GM19438 (cell line): ENCODE results near the gene EFCAB8.
"Not testable (repeated sequence)": the region's sequence is repeated elsewhere in the genome, so short reads cannot be mapped to it uniquely, and the experiment has no call there.

ENCODE experiments used
- ATAC-seq: cut with Tn5 transposase; IDR thresholded peaks from one replicate; pipeline ENCODE4 v1.9.1; 2021; ENCODE audit warnings: low read depth; ENCODE audit not compliant: unreplicated experiment

EFCAB8 gene

DNA sequence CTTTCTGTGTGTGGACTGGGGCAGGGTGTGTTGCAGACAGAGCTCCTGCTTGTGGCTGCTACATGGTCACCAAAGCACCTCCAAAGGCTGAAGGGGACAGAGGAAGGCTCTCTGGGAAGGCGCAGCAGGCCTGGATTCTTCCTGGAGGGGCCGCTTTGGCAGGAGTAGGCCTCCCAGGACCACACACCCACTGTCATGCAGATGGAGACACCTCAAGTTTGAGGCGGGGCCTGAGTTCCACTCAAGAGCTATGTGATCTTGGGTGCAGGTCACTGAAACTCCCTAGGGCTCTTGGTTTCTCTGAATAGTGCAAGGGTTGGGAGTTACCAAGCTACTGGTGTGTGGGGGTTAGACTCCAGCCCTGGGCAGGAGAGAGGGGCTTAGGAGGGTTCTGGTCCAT, 27.9 kb downstream of the EFCAB8 start:
- no peak for ATAC-seq

DNA sequence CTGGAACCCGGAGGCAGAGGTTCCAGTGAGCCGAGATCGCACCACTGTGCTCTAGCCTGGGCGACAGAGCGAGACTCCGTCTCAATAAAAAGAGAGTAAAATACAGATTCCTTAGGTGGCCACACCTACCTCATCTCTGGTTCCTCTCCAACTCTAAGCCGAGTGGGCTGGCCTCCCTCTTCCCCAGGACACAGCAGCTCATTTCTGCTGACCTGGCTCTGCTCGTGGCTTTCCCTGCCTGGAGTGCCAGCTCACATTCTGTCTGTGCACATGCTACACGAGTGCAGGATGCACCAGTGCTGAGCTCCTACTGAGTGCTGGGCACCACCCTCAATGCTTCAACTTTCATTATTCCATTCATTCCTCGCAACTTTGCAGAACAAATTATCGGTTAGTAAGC, 28.8 kb downstream of the EFCAB8 start:
- ATAC-seq = no peak

DNA sequence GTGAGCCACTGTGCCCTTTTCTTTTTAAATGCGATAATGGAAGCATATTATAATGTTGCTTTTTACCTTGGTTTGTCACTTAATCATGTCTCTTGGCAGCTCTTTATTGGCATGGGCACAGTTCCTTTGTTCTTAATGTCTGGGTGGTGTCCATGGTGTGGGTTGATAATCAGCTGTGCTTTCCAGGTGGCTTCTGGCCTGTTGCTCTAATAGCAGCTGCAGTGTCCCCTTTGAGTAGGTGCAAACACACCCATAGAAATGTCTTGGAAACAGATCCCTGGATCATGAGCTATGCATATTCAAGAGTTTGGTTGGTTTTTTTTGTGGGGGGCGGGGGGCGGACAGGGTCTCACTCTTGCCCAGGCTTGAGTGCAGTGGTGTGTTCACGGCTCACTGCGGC, 29.9 kb downstream of the EFCAB8 start:
- no peak for ATAC-seq

DNA sequence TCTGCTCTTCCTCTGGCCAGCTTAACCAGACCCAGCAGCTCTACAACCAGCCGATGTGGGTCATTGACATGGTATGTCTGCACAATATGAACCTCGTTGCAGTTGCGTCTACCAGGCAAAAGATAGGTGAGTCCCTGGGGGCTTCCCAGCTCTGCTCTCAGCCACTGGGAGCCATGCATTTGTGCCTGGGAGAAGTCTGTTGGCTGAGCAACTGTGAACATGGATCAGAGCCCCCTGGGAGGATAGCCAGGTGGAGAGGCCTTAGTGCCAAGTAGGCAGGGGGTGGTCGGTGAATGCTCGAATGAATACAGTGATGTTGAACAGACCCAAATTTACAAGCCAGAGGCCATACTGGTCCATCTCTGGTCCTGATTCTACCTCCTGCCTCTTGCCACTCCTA, 30.6 kb downstream of the EFCAB8 start:
- no peak for ATAC-seq

DNA sequence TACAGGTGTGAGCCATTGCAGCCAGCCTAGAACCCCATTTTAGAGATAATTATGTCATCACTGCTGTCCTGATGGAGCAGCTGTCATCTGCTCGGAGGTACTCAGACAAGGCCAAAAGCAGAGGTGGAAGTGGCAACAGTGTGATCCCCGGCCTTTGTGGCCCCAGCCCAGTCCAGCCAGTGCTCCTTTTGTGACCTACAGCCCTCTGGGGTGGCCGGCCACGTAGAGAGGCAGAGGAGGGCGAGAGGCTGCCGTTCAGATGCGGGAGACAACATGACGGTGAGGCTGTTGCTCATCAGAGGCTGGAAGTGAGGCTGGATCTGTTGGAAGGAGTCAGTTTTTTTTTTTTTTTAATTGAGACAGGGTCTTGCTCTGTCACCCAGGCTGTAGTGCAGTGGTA, 32.8 kb downstream of the EFCAB8 start:
- ATAC-seq = no peak

DNA sequence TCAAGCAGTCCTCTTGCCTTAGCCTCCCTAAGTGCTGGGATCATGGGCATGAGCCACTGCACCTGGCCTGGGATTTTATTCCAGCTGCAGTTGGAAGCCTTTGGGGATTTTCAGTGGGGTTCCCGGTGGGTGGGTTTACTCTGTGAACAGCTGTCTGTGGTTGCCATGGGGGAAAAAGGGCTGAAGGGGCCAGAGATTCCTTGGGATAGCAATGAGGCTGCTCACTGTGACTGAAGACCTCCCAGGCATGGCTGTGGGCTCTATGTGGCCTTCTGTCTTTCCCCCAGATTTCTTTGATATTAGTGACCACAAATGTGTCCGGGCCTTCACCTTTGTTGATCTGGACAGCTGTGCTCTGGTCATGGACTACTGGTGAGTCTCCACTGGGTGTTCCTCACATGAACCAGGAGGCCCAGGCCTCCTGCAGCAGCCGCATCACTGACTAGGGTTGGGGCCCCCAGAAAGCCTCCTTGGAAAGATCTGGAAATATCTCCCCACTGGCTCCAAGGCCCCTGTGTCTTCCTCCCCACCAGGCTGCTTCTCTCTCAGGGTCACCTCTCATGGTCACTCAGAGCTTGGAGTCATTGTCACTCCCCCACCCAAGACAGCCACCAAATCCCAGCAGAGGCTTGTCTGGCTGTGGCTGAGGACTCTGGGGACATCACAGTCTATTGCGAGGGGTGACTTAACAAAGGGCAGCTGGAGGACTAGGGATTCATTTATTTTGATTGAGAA, 33.4 kb downstream of the EFCAB8 start:
- ATAC-seq = no peak

DNA sequence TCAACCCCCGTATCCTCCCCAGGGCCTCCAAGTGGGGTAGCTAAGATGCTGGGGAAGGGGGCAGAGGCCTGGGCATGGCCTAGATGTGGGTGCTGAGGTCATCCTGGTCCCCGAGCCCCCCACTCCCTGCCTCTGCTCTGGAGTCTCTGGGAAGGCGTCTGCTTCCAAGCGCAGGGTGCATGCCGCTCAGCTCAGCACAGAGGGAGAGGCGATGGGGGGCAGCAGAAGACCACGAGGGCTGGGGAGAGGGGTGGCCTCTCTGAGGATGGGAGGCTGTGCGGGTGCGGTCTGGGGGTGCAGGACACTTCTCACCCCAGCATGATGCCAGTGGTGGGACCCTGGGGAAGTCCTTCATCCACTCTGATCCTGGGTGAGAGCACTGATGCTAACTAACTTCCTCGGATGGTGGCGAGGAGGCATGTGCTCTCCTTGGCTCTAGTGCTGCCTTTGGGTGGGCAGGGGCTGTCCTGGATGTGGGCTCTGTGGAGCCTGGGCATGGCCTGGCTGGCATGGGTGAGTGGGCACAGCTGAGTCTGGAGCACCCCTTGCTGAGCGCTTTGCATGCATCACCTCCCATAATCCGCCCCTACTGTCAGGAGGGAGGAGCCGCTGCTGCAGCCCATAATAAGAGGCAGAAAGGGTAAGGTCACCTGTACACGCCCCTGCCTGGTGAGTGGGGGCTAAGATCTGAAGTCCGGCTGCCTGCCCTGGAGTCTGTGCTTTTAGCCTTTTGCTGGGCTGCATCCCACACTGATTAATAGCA, 34.7 kb downstream of the EFCAB8 start:
- ATAC-seq = no peak

DNA sequence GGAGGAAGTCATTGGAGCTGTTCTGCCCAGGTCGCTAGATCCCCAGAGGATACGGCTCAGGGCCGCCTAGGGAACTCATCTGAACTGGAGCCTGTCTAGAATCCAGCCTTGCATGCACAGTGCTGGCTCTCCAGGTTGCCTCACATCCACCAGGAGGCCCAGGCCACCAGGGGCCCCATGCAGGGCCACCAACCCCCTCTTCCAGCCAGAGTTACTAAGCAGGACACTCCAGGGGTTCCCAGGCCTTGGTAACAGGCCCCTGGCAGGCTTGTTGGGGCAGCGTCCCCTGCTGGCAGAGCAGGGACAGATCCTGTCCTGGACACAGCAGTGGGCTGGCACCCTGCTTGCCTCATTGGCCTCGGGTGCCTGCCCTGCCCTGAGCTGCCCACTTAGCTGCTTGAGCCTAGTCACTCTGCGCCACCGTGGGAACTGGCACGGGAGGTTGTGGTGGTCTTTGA, 35.3 kb downstream of the EFCAB8 start:
- no peak for ATAC-seq

DNA sequence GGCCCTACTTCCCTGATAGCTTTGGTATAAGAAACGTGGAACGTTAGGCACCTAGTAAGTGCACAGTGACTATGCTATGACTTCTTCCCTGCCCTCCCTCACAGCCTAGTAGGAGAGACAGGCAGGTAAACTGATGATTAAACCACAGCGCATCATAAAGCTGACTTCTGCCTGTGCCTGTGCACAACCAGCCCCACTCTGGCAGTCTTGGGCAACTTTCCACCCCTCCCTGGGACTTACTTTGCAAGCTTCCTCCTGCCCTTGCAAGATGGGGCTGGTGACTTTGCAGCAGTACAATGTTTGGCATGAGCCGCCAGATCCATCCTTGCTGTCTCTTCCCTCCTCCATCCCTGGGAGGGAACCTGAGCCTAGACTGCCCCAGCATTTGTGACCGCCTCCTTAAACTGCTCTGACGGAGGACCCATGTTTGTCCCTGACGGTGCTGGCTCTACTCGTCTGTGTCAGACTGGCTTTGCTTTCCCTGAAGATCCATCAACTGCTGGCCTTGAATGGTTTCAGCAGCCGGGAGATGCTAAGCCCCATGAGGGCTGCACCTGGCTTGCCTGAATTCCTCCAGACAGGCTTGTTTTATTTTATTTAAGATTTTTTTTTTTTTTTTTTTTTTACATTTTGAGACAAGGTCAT, 36.1 kb downstream of the EFCAB8 start:
- ATAC-seq = no peak

DNA sequence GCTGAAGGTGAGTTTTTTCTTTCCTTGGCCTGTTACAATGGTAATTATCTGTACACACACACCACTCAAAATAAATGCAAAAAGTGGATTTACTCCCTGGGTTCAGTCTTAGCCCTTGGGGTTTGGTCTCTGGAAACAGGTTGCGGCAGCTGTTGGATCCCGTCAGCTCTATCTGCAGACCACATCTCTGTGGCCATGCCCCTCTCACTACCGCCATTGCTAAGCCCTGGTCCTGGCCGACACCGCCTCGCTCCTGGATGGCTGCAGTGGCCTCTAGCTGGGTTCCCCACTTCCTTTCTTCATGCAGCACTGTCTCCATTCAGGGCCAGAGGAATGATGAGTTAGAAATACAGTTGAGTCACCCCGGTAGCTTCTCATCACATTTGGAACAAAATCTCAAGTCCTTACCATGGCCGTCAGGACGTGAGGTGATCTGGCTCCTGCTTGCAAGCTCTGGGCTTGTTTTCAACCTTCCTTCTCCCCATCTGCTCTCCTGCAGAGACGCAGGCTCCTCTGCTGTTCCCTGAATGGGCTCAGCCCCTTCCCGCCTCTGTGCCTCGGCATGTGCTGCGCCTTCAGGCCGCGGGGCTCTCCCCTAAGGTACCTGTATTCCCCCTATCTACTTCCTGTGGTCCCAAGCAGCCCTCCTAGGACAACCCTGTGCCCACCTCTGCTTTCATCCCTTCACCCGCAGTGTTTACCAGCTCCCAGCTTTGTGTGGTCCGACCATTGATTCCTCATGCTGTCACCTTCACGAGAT, 38.0 kb downstream of the EFCAB8 start:
- ATAC-seq = no peak

DNA sequence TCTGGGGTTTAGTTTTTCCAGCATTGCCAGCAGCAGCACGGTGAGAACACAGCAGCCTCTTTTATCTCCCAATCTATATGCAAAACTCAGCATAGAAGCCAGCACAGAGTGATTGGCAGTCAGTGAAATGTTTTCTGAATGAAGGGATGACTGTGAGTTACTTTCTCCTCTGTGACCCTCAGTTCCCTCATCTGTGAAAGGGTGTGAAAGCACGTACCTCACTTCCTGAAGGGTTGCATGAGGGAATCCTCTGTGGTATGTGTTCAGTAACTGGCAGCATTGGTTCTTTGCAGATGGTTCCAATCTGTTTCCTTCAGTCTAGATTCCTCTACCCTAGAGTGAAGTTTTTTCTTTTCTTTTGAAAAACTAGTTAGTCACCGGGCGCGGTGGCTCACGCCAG, 40.0 kb downstream of the EFCAB8 start:
- ATAC-seq = no peak

DNA sequence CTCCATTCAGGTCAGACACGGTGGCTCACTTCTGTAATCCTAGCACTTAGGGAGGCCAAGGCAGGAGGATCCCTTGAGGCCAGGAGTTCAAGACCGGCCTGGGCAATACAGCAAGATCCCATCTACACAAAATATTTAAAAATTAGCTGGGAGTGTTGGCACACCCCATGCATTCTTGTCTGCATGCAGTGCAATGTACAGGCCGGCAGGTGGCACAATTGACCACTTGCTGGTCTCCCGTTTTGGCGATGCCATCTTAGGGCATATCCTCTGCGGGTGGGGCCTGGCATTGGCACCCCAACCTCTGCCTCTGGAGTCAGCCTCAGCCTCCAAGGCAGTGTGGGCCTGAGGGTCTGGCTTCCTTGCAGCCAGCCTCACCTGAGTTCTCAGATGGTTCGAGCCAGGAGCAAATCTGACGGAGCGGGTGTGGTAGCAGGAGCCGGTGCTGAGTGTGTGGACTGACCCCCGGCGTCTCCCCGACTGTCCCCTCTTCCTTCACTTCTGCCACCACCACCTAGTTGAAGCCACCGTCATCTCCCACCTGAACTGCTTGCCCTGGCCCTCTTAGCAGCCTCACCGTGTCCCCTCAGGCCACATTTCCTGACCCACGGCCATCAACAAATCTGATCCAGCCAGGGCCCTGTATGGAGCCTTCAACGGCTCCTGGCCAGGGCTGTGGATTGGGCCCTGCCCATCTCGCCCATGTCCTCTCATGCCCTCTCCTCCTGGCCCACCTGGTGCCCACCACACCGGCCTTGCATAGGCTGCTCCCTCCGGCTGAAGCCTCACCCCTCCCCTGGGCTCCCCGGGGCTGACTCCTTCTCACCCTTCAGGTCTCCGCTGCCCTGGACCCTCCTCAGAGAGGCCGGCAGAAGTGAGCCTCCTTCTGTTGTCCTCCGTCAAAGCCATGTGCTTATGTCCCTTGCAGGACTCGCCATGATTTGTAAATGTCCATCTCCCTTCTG, 44.0 kb downstream of the EFCAB8 start:
- ATAC-seq = no peak

DNA sequence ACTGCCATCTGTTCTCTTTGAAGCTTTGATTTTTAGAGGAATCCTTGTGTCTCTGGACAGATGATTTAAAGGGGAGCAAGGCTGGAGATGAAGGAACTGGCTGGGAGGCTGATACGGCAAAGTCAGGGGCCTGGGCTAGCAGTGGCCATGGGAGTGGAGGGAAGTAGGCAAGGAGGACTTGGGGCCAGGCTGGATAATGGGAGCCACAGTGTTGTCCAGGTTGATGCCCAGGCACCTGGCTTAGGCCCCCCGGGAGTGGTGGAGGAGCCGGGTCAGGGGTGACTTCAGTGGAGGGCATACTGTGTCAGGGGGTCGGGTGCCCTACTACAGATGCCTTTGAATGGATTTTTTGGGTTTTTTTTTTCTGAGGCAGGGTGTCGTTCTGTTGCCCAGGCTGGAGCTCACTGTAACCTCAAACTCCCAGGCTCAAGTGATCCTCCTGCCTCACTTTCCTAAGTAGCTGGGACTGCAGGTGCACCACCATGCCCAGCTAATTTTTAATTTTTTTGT, 45.0 kb downstream of the EFCAB8 start:
- no peak for ATAC-seq

DNA sequence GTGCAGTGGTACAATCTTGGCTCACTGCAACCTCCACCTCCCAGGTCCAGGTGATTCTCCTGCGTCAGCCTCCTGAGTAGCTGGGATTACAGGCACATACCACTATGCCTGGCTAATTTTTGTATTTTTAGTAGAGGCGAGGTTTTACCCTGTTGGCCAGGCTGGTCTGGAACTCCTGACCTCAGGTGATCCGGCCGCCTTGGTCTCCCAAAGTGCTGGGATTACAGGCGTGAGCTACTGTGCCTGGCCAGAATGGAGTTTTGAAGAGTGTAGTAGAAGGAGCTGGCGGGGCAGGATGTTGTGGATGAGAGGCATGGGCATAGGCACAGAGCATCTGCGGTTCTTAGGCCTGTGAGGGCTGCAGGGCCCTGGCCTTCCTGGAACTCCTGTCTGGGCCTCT, 46.0 kb downstream of the EFCAB8 start:
- ATAC-seq = not testable (repeated sequence)

DNA sequence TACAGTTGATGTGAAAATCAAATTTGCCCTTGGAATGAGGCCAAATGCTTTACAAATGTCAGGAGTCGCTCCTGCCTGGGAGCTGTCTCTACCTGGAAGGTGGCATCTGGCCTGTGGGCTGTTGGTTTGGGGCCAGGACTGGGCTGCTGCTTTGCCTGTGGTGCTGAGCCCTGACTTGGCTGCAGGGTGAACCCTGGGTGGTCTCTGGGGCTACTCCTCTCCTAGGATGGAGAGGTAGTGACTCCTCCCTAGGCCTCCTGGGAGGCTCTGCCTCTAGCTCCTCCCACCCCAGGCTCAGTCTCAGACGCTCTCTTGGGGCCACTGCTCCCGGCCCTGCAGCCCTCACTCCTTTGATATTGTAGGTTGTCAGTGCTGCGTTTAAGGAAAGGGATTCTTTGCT, 47.5 kb downstream of the EFCAB8 start:
- ATAC-seq = no peak

DNA sequence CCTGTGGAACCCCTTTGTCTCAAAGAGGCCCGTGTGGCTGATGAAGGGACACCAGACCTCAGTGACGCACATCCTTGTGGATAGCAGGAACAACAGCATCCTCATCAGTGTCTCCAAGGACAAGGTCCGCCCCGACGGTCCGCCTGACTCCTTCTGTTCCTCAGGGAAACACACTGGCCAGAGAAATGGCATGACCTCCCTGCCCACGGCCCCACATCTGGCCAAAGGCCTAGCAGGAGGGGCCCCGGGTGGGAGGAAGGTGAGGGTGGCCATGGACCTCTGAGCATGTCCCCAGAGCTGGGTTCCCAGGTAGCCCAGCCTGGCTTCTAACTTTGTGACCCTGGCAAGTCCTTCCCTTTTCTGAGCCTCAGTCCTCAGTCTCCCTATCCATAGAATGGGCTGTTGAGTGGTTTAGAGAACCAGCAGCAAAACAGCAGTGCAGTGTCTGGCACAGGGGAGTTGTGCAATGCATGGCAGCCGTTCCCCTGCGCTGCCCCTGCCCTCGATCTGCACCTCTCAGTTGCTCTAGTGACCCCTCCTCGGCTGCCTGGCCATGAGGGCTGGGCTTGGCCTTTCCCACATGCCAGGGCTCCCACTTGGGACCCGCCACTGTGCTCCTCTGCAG, 48.3 kb downstream of the EFCAB8 start:
- ATAC-seq = no peak

DNA sequence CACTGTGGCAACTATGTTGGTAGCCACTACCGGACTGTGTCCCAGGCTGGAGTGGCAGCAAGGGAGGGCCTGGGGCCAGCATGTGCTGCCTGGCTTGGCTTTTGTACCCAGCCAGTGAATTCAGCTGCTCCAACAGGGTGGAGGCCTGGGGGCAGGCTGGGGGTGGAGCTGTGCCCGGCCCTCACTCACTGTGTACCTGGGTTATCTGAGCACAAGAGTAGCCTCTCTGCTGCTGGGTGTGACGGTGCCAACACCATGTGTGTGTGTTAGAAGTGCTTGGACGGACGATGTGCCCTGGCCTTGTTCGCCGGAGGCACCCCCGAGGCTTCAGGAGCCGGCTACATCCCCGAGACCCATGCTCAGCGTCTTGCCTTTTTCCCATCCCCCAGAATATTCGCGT, 49.2 kb downstream of the EFCAB8 start:
- ATAC-seq = no peak

DNA sequence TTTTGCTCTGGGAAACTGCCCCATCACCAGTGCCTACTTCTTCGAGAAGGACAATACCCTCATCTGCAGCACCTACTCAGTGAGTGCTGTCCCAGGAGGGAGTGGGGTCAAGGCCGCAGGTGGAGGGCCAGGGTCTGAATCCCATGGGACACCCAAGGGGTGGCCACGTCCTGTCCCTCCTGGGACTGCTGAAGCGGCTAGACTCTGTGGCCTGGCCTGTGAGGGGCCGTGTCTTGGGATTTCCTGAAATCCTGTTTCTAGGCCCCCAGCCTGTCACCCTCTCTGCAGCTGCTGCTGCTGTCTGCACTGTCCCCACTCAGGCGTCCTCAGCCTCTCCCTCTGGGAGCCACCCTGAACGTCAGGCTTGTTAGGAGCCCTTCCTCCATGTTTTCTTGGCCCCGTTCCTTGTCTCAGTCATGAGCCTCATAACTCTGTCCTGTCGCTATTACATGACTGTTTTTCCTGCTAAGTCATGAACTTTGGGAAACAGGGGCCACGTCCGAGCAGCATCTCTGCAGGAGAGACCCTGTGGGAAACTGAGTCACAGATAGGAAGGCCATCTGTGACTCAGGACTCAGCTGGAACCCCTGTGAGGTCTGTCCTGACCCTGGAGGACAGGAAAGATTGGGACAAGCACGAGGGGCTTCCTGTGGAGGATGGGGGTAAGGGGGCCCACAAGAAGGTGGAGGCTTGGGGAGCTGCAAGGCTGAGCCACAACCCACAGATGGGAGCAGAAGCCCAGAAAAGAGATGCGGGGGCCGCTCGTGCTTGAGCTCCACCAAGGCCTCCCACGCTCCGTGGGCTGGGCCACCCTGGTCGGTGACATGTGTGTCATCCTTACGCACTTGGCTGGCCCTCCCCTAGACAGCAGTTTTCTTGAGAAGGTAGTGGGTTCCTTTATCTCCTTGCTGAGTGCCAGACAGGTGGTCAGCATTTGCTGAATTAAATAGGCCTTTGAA, 49.9 kb downstream of the EFCAB8 start:
- ATAC-seq = no peak
